ENCODE measurements around the gene MOB2. TPM values are rescaled to one million over a fixed set of nuclear protein-coding genes. Genes with fewer than 3 reads are reported as not detected.

The MOB2 gene
- total RNA-seq, 1 donor from 2014 or later: 34.1 TPM

DNA sequence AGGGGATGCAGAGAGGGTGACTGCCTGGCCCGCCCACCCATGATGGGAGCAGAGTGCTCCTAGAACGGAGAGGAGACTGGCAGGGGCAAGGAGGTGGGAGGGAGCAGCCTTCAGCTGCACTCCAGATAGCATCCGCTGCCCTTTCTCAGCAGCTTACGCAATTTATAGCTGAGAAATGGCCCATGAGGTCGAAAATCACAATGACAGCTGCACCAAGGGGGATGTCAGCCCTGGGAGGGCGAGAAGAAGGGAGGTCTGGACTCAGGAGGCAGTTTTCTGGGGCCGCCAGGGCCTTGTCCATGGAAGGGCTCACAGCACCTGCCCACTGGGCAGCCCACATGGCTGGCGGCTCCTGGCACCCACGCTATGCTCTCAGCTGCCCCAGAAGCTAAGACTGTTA is 17.6 kb upstream of the MOB2 start:
- H3K9me3 ChIP-seq: no peaks in the 10 kb centered on the region
- TF ChIP-seq, protein P1, sequence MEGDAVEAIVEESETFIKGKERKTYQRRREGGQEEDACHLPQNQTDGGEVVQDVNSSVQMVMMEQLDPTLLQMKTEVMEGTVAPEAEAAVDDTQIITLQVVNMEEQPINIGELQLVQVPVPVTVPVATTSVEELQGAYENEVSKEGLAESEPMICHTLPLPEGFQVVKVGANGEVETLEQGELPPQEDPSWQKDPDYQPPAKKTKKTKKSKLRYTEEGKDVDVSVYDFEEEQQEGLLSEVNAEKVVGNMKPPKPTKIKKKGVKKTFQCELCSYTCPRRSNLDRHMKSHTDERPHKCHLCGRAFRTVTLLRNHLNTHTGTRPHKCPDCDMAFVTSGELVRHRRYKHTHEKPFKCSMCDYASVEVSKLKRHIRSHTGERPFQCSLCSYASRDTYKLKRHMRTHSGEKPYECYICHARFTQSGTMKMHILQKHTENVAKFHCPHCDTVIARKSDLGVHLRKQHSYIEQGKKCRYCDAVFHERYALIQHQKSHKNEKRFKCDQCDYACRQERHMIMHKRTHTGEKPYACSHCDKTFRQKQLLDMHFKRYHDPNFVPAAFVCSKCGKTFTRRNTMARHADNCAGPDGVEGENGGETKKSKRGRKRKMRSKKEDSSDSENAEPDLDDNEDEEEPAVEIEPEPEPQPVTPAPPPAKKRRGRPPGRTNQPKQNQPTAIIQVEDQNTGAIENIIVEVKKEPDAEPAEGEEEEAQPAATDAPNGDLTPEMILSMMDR (IDR thresholded peaks at IDR 0.05): no peak
- TF ChIP-seq POLR2A (IDR thresholded peaks at IDR 0.05): no peak
- TF ChIP-seq POLR2AphosphoS5 (IDR thresholded peaks at IDR 0.05; ENCODE audit: insufficient read depth in 1 of 2, low read depth in 1 of 2): no peak
- intact Hi-C loops (cut with DNase I): no loop called here
- H3K27me3 ChIP-seq: no peaks in the 10 kb centered on the region
- no peaks in the 10 kb centered on the region for H3K36me3 ChIP-seq
- H3K4me3 ChIP-seq: no peak overlapping the region
- DNase-seq (ENCODE audit: extremely low spot score in 2 of 2): no peak
- H3K27ac ChIP-seq: no peak overlapping the region
- peaks cover 88% of the 10 kb centered on the region for H3K4me1 ChIP-seq

GRCh38 chr11:1503708-1504104 is 17.1 kb upstream of the MOB2 start:
- Histone ChIP-seq H3K27ac (no peak overlapping the region), H3K9me3 (no peaks in the 10 kb centered on the region), H3K4me1 (peaks cover 84% of the 10 kb centered on the region), H3K36me3 (no peaks in the 10 kb centered on the region), H3K27me3 (no peaks in the 10 kb centered on the region), H3K4me3 (no peak overlapping the region)
- TF ChIP-seq POLR2AphosphoS5 (IDR thresholded peaks at IDR 0.05; ENCODE audit: insufficient read depth in 1 of 2, low read depth in 1 of 2) (no peak), POLR2A (IDR thresholded peaks at IDR 0.05) (no peak)
- TF ChIP-seq, protein P1 (IDR thresholded peaks at IDR 0.05): no peak
- DNase-seq (ENCODE audit: extremely low spot score in 2 of 2): no peak
- intact Hi-C loops (cut with DNase I): no loop called here

GRCh38 chr11:1502954-1503707 is 16.6 kb upstream of the MOB2 start:
- no peak overlapping the region for H3K27ac ChIP-seq
- intact Hi-C loops (cut with DNase I): no loop called here
- DNase-seq (ENCODE audit: extremely low spot score in 2 of 2): no peak

DNA sequence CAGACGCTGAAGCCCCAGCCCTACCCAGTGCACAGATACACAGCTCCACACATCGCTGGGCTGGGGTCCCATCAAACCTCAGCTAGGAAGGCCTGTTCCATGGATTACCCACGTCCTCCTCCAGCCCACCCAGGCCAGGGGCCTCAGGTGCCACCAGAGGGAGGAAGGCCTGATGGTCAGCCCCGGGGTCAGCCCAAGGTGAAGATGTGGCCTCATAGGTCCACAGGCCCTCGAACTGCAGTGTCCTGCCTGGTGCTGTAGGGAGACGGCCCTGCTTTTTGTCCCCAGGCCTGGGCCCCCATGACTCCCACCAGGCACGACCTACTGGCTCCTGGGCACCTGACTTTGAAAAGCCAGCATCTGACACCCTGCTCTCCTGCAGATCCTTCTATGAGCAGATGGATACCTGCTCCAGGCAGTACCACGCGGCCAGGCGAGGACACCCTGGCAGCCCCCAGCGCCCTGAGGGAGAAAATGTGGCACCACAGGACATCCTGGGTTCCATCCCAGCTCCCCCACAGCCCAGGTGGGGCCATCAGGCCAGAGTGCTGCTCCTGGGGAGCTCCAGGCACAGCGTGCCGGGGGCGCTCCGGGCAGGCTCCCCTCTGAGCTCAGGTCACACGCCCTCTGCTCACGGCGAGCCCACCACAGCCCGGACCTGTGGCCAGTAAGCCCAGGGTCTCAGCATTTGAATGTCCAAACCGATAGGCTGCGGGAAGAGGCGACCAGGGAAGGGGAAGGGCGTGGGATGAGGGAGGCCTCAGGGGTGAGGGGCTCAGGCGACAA is 15.8 kb upstream of the MOB2 start:
- Histone ChIP-seq H3K9me3 (no peaks in the 10 kb centered on the region), H3K27ac (no peak overlapping the region), H3K27me3 (no peaks in the 10 kb centered on the region), H3K4me3 (no peak overlapping the region), H3K36me3 (no peaks in the 10 kb centered on the region), H3K4me1 (peaks cover 76% of the 10 kb centered on the region)
- DNase-seq (ENCODE audit: extremely low spot score in 2 of 2): no peak
- TF ChIP-seq POLR2A (IDR thresholded peaks at IDR 0.05) (no peak), POLR2AphosphoS5 (IDR thresholded peaks at IDR 0.05; ENCODE audit: insufficient read depth in 1 of 2, low read depth in 1 of 2) (no peak)
- TF ChIP-seq, protein P1 (IDR thresholded peaks at IDR 0.05): no peak
- intact Hi-C loops (cut with DNase I): no loop called here

More at GRCh38 chr11:1502954-1503707, 16.6 kb upstream of the MOB2 start:
- Histone ChIP-seq H3K27me3 (no peaks in the 10 kb centered on the region), H3K36me3 (no peaks in the 10 kb centered on the region), H3K4me1 (peaks cover 79% of the 10 kb centered on the region), H3K4me3 (no peak overlapping the region), H3K9me3 (no peaks in the 10 kb centered on the region)
- no peak for TF ChIP-seq POLR2AphosphoS5 (IDR thresholded peaks at IDR 0.05; ENCODE audit: insufficient read depth in 1 of 2, low read depth in 1 of 2)

GRCh38 chr11:1501421-1502167 is 15.0 kb upstream of the MOB2 start:
- Histone ChIP-seq H3K9me3 (no peaks in the 10 kb centered on the region), H3K4me3 (no peak overlapping the region), H3K27ac (no peak overlapping the region), H3K27me3 (no peaks in the 10 kb centered on the region), H3K4me1 (peaks cover 74% of the 10 kb centered on the region), H3K36me3 (no peaks in the 10 kb centered on the region)
- intact Hi-C loops (cut with DNase I): no loop called here
- DNase-seq (ENCODE audit: extremely low spot score in 2 of 2): no peak
- TF ChIP-seq, protein P1 (IDR thresholded peaks at IDR 0.05): no peak
- TF ChIP-seq POLR2AphosphoS5 (IDR thresholded peaks at IDR 0.05; ENCODE audit: insufficient read depth in 1 of 2, low read depth in 1 of 2) (no peak), POLR2A (IDR thresholded peaks at IDR 0.05) (no peak)

Measured in vagina (tissue), 2 donors.